Measurements from ENCODE around the gene NOS2. TPM values are rescaled to one million over a fixed set of nuclear protein-coding genes. Genes with fewer than 3 reads are reported as not detected.

NOS2 gene
- total and polyA plus RNA-seq, 9 donors = 0.11 to 1.9 (median 0.40) TPM

DNA sequence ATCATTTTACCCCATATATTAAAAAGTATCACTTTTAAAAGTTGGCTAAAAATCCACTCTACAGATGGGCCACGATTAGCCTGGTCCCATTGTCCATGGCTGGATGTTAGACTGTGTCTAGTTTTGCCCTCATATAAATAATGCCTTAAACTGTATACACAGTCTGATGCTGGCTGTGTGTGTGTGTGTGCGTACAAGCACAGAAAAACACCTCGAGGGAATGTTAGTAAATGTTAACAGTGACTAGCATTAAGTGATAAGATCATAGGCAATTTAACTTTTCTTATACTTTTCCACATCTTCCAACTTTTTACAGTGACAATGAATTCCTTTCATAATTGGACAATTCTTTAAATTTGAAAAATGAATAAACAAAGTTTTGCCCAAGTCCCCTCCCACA, 8.2 kb downstream of the NOS2 start:
- Histone ChIP-seq H3K36me3 (no peaks in the 10 kb centered on the region), H3K9me3 (no peaks in the 10 kb centered on the region), H3K4me1 (ENCODE audit: insufficient read depth) (peaks cover 5% of the 10 kb centered on the region), H3K4me3 (no peak overlapping the region), H3K27ac (no peak overlapping the region), H3K27me3 (no peaks in the 10 kb centered on the region)
- intact Hi-C loops (cut with DNase I) = no loop called here
- WGBS, 3 donors = 54 to 74% (median 68%) methylated on average over 3 of the region's 3 CpGs
- DNase-seq = no peak
- TF ChIP-seq, protein P1, sequence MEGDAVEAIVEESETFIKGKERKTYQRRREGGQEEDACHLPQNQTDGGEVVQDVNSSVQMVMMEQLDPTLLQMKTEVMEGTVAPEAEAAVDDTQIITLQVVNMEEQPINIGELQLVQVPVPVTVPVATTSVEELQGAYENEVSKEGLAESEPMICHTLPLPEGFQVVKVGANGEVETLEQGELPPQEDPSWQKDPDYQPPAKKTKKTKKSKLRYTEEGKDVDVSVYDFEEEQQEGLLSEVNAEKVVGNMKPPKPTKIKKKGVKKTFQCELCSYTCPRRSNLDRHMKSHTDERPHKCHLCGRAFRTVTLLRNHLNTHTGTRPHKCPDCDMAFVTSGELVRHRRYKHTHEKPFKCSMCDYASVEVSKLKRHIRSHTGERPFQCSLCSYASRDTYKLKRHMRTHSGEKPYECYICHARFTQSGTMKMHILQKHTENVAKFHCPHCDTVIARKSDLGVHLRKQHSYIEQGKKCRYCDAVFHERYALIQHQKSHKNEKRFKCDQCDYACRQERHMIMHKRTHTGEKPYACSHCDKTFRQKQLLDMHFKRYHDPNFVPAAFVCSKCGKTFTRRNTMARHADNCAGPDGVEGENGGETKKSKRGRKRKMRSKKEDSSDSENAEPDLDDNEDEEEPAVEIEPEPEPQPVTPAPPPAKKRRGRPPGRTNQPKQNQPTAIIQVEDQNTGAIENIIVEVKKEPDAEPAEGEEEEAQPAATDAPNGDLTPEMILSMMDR (IDR thresholded peaks at IDR 0.05) = no peak
- TF ChIP-seq POLR2A (IDR thresholded peaks at IDR 0.05) (no peak), EP300 (IDR thresholded peaks at IDR 0.05) (no peak)

DNA sequence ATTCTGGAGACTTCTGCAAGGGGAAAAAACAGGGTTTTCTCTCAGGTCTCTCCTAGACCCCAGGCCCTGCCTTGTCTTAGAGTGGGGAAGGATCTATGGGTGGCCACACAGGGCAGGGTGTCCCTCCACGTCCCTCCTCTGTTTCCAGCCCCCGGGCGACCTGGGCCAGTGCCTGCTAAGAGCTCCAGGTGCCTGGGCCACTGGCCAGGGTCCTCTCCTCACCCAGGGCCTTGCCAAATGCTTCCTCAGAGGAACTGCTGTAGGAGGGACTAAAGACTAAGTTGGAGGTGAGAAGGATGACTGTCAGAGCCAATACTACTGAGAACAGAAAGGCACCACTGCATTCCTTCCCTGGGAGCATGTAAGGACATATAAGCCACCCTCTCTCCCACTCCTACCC, 11.4 kb downstream of the NOS2 start:
- Histone ChIP-seq H3K4me1 (ENCODE audit: insufficient read depth) (peaks cover 4% of the 10 kb centered on the region), H3K9me3 (no peaks in the 10 kb centered on the region), H3K4me3 (no peak overlapping the region), H3K27me3 (no peaks in the 10 kb centered on the region), H3K27ac (no peak overlapping the region), H3K36me3 (no peaks in the 10 kb centered on the region)
- 66 to 82% (median 78%) methylated on average over 3 of the region's 3 CpGs for WGBS, 3 donors
- TF ChIP-seq POLR2A (IDR thresholded peaks at IDR 0.05) = no peak
- TF ChIP-seq, protein P1 (IDR thresholded peaks at IDR 0.05) = no peak
- no peak for TF ChIP-seq EP300 (IDR thresholded peaks at IDR 0.05)
- intact Hi-C loops (cut with DNase I) = no loop called here
- DNase-seq = no peak

DNA sequence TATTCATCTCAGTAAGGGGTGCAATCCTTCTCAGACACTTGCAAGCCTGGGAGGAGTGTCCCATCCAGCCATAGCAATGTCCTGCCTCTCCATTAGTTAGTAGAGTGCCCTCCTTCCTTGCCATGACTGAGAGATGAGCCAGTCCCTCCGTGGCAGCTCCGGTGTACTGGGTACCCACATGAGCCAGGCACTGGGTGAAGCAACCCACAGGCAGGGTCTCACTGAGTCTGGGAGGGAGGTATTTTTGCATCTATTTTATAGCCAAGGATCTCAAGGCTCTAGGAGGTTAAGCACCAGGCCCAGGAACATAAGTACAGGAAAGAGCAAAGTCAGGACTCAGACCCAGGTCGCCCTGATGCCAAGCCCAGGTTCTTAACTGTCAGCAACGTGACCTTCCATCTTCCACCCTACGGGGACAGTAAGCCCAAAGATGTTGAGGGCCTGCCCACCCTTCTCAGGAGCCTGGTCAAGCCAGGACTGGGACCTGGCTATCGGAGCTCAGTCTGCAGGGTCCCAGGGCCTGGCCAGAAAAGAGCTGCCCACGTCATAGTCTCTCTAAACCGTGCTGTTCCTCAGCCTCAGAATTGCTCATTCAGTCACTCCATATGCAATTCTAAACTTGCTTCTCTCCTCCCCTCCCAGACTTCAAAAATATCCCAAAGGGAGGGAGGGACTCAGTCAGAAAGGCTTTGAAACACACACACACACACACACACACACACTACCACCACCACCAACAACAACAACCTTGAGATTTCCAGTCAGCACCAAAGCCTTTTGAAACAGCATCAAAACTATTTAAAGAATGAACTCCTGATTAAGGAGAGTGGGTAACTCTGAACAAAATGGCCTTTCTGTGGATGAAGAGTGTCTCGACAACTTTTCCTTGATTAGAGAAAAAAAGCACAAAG, 16.6 kb downstream of the NOS2 start:
- intact Hi-C loops (cut with DNase I) = loop anchor here in 1 of 4 donors (5.0 kb wide), 1 partner anchor 234 kb away; no protein-coding TSS in a partner anchor
- DNase-seq = no peak
- WGBS, 3 donors = 57 to 77% (median 67%) methylated on average over 9 of the region's 9 CpGs
- Histone ChIP-seq H3K27me3 (no peaks in the 10 kb centered on the region), H3K36me3 (no peaks in the 10 kb centered on the region), H3K4me1 (ENCODE audit: insufficient read depth) (no peaks in the 10 kb centered on the region), H3K4me3 (no peak overlapping the region), H3K27ac (no peak overlapping the region), H3K9me3 (no peaks in the 10 kb centered on the region)
- TF ChIP-seq EP300 (IDR thresholded peaks at IDR 0.05) (no peak), POLR2A (IDR thresholded peaks at IDR 0.05) (no peak)
- TF ChIP-seq, protein P1 (IDR thresholded peaks at IDR 0.05) = no peak

DNA sequence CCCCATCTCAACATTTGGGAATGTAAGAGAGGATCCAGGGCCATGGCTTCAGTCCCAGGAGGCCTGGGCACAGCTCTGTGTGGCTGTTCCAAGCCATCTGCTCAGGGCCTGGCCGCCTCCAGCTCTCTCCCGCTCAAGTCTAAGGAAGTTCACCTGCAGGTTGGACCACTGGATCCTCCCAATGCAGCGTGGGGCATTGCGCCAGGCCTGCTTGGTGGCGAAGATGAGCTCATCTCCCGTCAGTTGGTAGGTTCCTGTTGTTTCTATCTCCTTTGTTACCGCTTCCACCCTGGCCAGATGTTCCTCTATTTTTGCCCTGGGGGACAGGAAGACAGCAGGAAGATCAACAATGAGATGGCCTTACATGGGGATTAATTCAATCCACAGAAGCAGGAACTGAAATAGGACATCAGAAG, 17.5 kb downstream of the NOS2 start:
- TF ChIP-seq POLR2A (IDR thresholded peaks at IDR 0.05) (no peak), EP300 (IDR thresholded peaks at IDR 0.05) (no peak)
- TF ChIP-seq, protein P1 (IDR thresholded peaks at IDR 0.05) = no peak
- Histone ChIP-seq H3K27me3 (no peaks in the 10 kb centered on the region), H3K4me1 (ENCODE audit: insufficient read depth) (no peaks in the 10 kb centered on the region), H3K27ac (no peak overlapping the region), H3K9me3 (no peaks in the 10 kb centered on the region), H3K4me3 (no peak overlapping the region), H3K36me3 (no peaks in the 10 kb centered on the region)
- 84 to 91% (median 85%) methylated on average over 7 of the region's 7 CpGs for WGBS, 3 donors
- intact Hi-C loops (cut with DNase I) = loop anchor here in 1 of 4 donors (5.0 kb wide), 1 partner anchor 235 kb away; no protein-coding TSS in a partner anchor
- DNase-seq = no peak

Data from ovary (tissue), 9 donors.